Muscle of leg (tissue), 11 donors: Measurements from ENCODE around the gene PRR18. TPM values are rescaled to one million over a fixed set of nuclear protein-coding genes. Genes with fewer than 3 reads are reported as not detected.
"Not testable (repeated sequence)": the region's sequence is repeated elsewhere in the genome, so short reads cannot be mapped to it uniquely, and the experiment has no call there.

Experiments used
- DNase-seq: peaks from one replicate; pipeline ENCODE4 v3.0.0; 2013
- H3K27ac ChIP-seq: one replicate; pipeline ENCODE4 v1.5.1; 2013; ENCODE audit warnings: mild to moderate bottlenecking, low read length, control low read depth
- H3K27me3 ChIP-seq: one replicate; pipeline ENCODE4 v1.6.1; 2013; ENCODE audit warnings: low read length; ENCODE audit not compliant: control insufficient read depth, insufficient read depth
- H3K36me3 ChIP-seq: one replicate; pipeline ENCODE4 v1.6.1; 2013; ENCODE audit warnings: low read length; ENCODE audit not compliant: control insufficient read depth, insufficient read depth
- H3K4me1 ChIP-seq: one replicate; pipeline ENCODE4 v1.6.1; 2013; ENCODE audit warnings: low read length; ENCODE audit not compliant: control insufficient read depth, insufficient read depth
- H3K4me3 ChIP-seq: one replicate; pipeline ENCODE4 v1.5.1; 2013; ENCODE audit warnings: low read length, control low read depth
- H3K9me3 ChIP-seq: replicated peaks from 2 replicates; pipeline ENCODE4 v1.6.1; 2013; ENCODE audit warnings: low read depth, low read length; ENCODE audit not compliant: control insufficient read depth
- WGBS: methylation state at CpG from one replicate; pipeline ENCODE4 v1.1.5; 2013; ENCODE audit warnings: missing lambda C conversion rate; ENCODE audit not compliant: insufficient coverage; 5-methylcytosine and 5-hydroxymethylcytosine counted together
- polyA plus RNA-seq, 8 donors: library from polyadenylated mRNA; unstranded; fragments of 120-200 nt; gene quantifications; one replicate each; pipeline versions ENCODE4 v1.2.1 to v1.2.3, GENCODE V29; 2013; ENCODE audit warnings: inconsistent platforms in 1 of 8, low replicate concordance in 1 of 8; ENCODE audit not compliant: insufficient read length in 8 of 8, insufficient read depth in 1 of 8
- total RNA-seq: library from RNA; stranded (reverse); fragments of 120-200 nt; gene quantifications from one replicate; pipeline ENCODE4 v1.2.4, GENCODE V29; 2013

Gene PRR18
- total and polyA plus RNA-seq, 9 donors: 0.22 to 1.00 (median 0.69) TPM

DNA sequence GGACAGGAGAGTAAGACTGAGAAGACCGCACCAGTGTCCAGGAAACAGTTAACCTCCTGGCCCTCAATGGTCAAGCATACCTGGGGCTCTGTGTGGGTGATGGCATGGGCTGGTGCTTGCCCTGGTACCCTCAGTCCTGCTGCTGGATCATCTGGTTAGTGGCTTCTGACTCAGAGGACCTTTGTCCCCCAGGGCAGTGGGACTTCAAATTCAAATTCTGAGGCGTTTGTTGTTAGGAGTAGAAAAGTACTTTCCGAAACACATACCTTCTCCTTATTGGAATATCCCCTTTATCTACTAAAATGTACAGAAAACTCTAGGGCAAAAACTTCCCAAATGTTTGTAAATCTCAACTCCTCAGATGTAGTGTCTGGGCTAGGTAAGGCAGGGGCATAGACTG, 38.3 kb upstream of the PRR18 start:
- peaks cover 2% of the 10 kb centered on the region for H3K4me1 ChIP-seq
- DNase-seq: no peak
- no peak overlapping the region for H3K4me3 ChIP-seq
- WGBS: no CpG with 5 or more reads among the region's 3 CpGs
- no peaks in the 10 kb centered on the region for H3K36me3 ChIP-seq
- no peak overlapping the region for H3K27ac ChIP-seq
- H3K27me3 ChIP-seq: no peaks in the 10 kb centered on the region
- H3K9me3 ChIP-seq: no peaks in the 10 kb centered on the region

GRCh38 chr6:166345672-166346071, 37.5 kb upstream of the PRR18 start:
- WGBS: 65% methylated on average over 6 of the region's 9 CpGs
- H3K36me3 ChIP-seq: not testable (repeated sequence)

DNA sequence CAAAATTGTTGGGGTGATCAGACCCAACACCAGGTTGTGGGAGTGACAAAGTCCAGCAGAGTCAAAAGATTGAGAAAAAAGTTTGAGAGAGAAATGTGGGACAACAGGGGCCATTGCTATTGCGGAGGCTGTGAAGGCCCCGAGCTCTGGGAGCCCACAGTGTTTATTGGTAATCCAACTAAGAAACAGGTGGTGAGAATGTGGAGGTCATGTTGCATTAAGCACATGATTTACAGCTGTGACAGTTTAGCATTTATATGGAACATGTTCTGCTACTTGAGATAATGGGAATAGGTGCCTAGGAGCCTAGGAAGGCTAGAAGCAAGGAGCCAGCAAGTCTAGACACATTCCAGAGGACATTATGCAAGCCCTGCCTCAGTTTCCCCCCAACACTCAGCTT, 36.7 kb upstream of the PRR18 start:
- H3K27ac ChIP-seq, H3K4me3 ChIP-seq, H3K9me3 ChIP-seq, H3K36me3 ChIP-seq, H3K27me3 ChIP-seq, H3K4me1 ChIP-seq: not testable (repeated sequence)
- peak; percentile 11 for DNase-seq
- WGBS: 79% methylated on average over 2 of the region's 2 CpGs

More at GRCh38 chr6:166345672-166346071, 37.5 kb upstream of the PRR18 start:
- H3K9me3 ChIP-seq, H3K4me1 ChIP-seq, H3K27me3 ChIP-seq, H3K4me3 ChIP-seq, DNase-seq, H3K27ac ChIP-seq: not testable (repeated sequence)

GRCh38 chr6:166344240-166344639, 36.0 kb upstream of the PRR18 start:
- WGBS: 87% methylated on average over 6 of the region's 8 CpGs
- DNase-seq: no peak
- Histone ChIP-seq H3K4me3 (no peak overlapping the region), H3K27me3 (no peaks in the 10 kb centered on the region), H3K9me3 (no peaks in the 10 kb centered on the region), H3K4me1 (peaks cover 9% of the 10 kb centered on the region), H3K36me3 (peaks cover 9% of the 10 kb centered on the region), H3K27ac (no peak overlapping the region)

DNA sequence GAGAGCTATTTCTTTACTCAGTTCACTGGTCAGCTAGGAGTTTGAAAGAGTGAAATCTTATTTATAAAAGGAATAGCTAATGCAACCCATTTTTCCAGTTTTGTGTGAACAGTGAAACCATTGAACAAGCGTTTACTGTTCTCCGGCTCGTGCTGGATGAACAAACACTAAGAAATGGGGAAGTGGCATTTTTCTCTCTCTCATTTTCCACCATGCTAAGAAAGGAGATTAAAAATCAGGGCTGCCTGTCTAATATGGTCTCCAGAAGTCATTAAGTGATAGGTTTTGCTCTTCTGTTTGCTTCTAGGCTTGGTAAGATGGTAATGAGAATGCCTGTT, 34.9 kb upstream of the PRR18 start:
- H3K9me3 ChIP-seq: no peaks in the 10 kb centered on the region
- peak; percentile 41 for DNase-seq

GRCh38 chr6:166342349-166343149, 34.4 kb upstream of the PRR18 start, which contains the start of gene SFT2D1:
Gene SFT2D1, minus strand, starts transcription at chr6:166342545. Its CDS starts 64 bp downstream, at chr6:166342481.
- under 1% methylated on average over 64 of the region's 73 CpGs for WGBS
- peak; percentile 94 for DNase-seq
- Histone ChIP-seq H3K27me3 (no peaks in the 10 kb centered on the region), H3K9me3 (no peaks in the 10 kb centered on the region), H3K27ac (peak within 1 kb of the TSS; percentile 93), H3K36me3 (peaks cover 9% of the 10 kb centered on the region), H3K4me3 (peak within 1 kb of the TSS; percentile 90), H3K4me1 (peaks cover 9% of the 10 kb centered on the region)

More for the DNA sequence above, 34.9 kb upstream of the PRR18 start:
- Histone ChIP-seq H3K27ac (peak overlapping the region; percentile 93), H3K27me3 (no peaks in the 10 kb centered on the region), H3K36me3 (peaks cover 9% of the 10 kb centered on the region), H3K4me3 (peak overlapping the region; percentile 90), H3K4me1 (peaks cover 9% of the 10 kb centered on the region)
- WGBS: no CpG with 5 or more reads among the region's 3 CpGs

- Histone ChIP-seq H3K4me1 (peaks cover 9% of the 10 kb centered on the region), H3K27me3 (no peaks in the 10 kb centered on the region), H3K27ac (peak overlapping the region; percentile 93), H3K36me3 (peaks cover 14% of the 10 kb centered on the region), H3K4me3 (peak overlapping the region; percentile 90), H3K9me3 (no peaks in the 10 kb centered on the region)
- WGBS: 1% methylated on average over 16 of the region's 16 CpGs
- DNase-seq: peak; percentile 54
Observed at GRCh38 chr6:166341977-166342348, 33.8 kb upstream of the PRR18 start.

DNA sequence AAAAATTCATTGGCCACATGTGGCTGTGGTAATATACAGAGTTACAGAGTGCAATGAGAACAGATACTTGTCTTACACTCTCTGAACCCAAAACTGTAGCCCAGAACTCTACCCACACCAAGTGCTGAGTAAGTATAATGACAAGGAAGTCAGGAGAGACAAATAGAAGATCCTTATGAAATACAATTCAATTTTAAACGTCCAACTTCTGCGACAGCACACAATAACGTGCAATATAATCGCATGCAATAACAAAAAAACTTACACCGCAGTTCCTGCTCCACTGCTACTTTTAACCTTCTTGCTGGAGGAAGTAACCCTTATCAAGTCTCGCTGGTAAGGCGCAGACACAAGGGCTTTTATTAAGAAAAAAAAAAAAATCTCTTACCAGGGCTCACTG, 33.3 kb upstream of the PRR18 start:
- Histone ChIP-seq H3K36me3 (peaks cover 15% of the 10 kb centered on the region), H3K4me3 (peak overlapping the region; percentile 90), H3K9me3 (no peaks in the 10 kb centered on the region), H3K27me3 (no peaks in the 10 kb centered on the region), H3K4me1 (peaks cover 9% of the 10 kb centered on the region), H3K27ac (no peak overlapping the region)
- 48% methylated on average over 7 of the region's 7 CpGs for WGBS
- DNase-seq: peak; percentile 10

DNA sequence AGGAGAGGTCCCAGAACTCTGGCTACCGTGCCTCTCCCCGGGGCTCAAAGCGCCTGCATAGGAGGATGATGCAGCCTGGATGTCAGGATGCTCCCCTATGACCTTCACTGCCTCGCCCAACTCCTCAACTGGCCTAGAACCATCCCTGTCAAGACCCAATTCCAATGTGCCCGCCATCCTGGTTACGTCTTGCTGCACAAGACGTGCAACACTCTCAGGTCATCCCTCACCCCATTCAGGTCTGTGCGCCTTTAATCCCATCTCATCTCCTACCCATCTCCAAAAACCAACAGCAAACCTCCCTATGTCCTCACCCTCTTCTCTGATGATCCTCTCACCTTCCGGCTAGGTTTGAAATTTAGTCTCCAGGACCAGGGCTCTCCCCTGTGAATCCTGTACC, 30.7 kb upstream of the PRR18 start:
- WGBS: 96% methylated on average over 9 of the region's 9 CpGs
- Histone ChIP-seq H3K27ac (no peak overlapping the region), H3K4me1 (peaks cover 9% of the 10 kb centered on the region), H3K27me3 (no peaks in the 10 kb centered on the region), H3K9me3 (no peaks in the 10 kb centered on the region), H3K36me3 (peaks cover 26% of the 10 kb centered on the region), H3K4me3 (no peak overlapping the region)
- no peak for DNase-seq

GRCh38 chr6:166336847-166337246, 28.7 kb upstream of the PRR18 start:
- peaks cover 28% of the 10 kb centered on the region for H3K36me3 ChIP-seq
- WGBS: 77% methylated on average over 3 of the region's 3 CpGs

More at GRCh38 chr6:166336847-166337246, 28.7 kb upstream of the PRR18 start:
- H3K4me1 ChIP-seq: peaks cover 11% of the 10 kb centered on the region
- H3K27ac ChIP-seq: no peak overlapping the region
- DNase-seq: no peak
- no peak overlapping the region for H3K4me3 ChIP-seq
- H3K9me3 ChIP-seq: no peaks in the 10 kb centered on the region
- no peaks in the 10 kb centered on the region for H3K27me3 ChIP-seq
